ENCODE measurements around the gene GLIS1.

GLIS1 gene

DNA sequence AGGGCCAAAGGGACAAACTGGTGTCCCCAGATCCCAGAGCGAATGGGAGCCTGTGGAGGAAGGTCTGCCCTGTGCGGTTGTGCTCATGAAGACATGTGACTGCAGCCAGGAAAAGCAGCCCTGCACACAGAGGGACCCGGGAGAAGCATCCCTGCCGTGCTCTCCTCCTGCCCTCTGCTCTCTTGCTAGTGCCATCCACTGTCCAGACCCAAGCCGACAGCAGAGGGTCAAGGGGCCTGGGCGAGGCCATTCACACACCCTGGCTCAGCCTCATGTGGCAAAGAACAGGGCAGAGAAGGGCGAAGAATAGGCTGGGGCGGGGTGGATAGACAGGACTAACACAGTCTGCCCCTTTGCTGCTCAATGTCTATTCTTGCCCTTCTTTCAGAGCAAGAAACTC lies 262.4 kb downstream of the GLIS1 start:
- DNase-seq = no peak

DNA sequence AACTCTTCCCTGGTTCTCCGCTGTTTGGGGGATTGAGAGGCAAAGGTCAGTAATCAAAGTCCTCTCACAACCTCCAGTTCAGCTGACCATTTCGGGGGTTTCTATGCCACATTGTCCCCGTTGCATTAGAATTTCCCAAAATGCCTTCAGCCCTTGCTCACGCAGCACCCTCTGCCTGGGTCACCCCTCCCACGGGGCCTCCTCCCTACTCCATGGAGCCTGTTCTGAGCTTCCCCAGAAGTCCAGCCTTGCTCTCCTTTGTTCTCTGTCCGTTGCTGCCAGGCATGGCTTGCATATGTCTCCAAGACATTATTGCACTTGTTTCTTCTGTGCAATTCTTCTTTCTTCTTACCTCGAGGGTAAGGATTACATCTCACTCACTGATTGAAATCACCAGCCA lies 263.3 kb downstream of the GLIS1 start:
- DNase-seq = no peak

DNA sequence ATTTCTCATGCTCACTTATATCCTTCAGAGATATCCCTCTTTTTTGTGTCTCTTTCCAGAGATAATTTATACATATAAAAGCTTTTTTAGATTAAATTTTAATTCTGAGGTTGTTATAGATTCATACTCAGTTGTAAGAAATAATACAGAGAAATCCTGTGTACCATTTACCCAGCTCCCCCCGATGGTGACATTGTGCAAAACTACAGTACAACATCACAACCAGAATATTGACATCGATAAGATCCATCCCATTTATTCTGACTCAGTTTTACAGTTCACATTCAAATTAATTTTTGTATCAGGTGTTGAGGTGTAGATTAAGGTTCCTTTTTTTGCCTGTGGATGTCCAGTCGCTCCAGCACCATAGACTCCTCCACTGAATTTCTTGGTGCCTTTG lies 265.5 kb downstream of the GLIS1 start:
- DNase-seq = peak; percentile 19

DNA sequence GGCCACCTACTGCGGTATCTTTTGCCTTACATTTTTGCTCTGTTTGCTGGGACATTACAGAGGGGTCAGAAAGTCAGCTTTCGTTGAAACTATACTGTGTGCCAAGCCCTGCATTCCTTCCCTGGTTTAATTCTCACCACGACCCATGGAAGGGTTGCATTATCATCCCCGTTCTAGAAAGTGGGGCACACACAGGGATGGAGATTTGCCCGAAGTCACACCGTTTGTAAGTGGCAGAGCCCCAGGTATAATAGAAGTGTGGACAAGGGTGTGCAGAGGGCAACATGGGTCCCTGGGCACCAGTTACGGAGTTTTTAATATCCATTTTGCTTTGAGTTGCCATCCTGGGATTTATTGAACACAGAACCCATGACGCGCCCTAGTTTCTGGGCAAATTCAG lies 268.0 kb downstream of the GLIS1 start:
- no peak for DNase-seq

DNA sequence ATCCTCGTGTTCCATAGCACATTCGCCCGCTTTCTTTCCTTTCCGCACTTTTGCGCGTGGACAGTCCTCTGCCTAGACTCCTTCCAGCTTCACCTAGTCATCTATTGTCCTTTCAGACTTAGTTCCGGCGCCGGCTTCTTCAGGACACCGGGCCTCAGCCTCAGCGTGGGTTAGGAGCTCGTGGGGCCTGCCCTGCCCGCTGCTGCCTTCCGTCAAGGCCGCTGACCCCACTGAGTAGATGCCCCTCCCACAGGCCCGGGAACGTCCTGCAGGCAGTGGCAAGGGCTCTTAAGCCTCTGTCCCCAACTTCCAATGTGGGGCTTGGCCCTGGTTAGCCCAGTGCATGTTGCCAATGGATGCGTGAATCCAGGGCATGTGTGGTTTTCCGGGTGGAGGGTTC lies 268.4 kb downstream of the GLIS1 start:
- DNase-seq = no peak

DNA sequence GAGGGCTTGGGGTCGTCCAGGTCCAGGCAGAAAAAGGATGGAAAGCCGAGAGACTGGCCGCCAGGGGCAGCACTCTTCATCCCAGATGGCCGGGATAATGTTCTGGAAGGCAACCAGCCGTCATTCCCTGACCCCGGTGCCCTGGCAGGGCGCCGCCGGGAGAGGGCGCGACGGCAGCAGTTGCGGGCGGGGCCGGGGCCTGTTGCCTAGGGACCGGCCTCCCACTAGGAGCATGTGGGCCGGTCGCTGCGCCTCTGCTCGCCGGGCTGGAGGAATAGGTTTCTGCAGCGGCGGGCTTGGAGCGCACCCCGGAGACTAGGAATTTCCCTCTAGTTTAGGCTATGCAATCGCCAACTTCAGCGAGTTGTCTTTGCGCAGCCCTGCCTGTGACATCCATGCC lies 268.8 kb downstream of the GLIS1 start:
- no peak for DNase-seq

DNA sequence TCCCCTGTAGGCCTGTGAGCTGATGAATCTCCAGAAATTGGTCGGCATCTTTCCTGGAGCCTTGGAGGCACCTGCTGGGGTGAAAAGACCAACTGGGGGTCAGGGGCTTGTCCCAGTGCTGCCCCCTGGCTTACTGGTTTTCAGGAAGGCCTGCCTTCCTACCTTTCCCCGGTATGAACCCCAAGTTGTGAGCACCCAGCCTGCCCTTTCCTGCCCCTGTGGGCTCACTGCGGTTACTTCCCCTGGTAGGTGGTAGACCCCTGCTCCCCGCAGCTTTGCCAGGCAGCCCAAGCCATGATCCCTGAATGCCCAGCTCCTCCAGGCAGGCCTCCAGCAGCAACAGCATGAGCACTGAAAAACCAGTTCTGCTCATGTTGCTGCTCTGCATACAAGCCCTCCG lies 269.6 kb downstream of the GLIS1 start:
- no peak for DNase-seq

DNA sequence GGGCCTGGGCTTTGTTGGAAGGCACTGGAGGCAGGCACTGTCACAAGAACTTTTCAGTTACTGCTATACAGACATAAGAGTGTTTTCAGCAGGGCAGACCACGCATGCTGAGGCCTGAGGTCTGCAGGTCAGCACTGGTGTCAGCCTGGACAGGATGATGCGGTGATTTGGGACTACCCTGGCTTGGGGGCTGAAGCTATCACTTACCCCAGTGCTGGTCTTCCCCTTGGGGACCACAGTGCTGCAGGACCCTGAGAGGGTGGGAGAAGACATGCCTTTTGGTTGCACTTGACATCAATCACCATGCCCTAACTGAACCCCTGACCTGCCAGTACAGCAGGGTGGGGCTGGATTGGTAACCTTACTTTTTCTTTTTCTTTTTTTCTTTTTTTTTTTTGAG lies 270.6 kb downstream of the GLIS1 start:
- DNase-seq = no peak

DNA sequence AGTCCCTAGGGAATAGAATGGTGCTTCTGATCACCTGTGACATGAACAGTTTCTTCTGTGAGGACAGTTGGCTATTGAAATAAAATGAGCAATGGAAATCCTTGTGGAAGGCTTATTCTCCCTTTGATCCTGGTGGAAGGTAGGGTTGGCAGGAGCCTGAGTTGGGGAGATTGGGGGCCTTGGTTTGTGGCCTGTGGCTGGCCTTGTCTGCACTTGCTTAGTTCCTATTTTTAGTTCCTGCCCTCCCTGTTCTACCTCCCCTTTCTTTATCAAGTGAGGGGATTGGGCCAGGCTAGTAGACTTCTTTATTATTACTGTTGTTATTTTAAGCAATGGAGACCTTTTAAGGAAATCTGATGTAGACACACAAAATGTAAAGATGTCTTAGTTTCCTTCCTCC lies 271.6 kb downstream of the GLIS1 start:
- no peak for DNase-seq

DNA sequence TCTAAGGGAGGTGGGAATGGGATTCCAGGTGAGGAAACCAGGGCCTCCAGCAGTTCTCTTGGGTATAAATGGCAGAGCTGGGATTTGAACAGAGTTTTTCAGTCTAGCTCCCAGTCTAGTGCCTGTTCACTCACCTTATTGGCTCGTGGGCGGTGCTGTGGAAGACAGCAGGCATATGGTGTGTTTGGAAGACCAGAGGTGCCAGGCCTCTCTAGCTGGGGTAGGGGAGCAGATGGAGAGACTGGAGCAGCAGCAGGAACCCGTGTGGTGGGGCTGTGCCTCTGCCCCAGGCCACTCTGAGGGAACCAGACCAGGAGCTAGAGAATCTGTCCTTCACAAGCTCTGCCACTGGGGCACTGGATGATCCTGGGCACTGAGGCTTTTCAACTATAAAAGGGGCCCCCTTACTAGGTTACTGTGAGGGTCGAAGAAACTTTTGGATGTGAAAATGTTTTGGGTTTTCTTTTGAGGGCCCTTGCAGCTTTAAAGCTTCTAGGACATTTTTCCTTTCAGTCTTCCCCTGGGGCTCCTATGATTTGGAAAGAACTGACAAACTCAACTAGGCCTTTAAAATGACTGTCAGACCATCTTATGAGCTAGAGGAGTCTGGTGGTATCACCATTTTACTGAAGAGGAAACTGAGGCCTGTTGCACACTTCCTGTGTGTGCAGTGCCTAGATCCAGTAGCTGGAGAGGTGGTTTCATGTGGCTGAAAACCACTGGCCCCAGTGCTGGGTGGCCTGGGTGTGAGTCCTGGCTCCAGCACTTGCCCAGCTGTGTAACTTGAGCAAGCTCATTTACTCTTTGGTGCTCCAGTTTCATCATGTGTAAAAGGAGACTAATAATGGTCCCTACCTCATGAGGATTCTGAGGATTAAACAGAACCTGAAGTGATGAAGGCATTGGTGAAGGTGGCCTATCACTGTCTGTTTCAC lies 273.7 kb downstream of the GLIS1 start:
- peak; percentile 96 for DNase-seq

DNA sequence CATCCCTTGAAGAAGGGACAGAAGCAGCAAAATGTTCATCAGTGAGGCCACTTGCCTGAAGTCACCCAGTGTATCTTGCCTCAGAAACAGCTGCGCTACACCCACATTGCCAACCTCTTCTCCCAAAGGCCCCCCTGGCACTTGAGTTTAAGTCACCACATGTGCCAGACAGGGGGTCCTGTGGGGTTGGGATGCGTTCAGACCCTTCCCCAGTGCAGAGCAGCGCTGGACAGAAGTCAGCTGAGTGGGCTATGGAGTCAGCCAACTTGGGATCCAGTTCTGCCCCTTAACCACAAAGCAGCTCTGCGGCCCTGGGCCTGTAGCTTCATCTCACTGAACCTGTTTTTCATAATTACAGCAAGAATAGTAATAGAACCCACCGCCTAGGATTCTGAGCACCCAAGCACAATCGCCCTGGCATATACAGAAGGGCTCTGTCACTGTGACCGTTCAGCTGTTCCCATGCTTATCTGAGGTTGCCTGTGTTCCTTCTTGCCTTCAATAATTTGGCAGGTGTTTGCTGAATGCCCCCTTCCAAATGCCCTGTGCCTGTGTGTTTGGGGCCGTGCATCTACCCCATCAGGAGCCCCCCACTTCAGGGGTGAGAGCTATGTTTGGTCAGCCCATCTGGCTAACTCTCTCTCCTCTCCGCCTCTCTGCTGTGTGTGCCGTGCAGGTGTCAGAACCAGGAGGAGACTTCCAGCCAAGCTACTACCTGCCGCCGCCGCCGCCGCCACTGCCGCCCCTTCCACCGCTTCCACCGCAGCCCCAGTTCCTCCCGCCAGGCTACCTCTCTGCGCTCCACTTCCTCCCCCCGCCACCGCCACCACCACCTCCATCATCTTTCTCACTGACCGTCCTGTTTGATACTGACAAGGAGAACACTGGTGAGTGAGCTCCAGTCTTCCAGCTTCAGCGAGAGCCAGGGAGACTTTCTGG lies 274.7 kb downstream of the GLIS1 start:
- DNase-seq = no peak

DNA sequence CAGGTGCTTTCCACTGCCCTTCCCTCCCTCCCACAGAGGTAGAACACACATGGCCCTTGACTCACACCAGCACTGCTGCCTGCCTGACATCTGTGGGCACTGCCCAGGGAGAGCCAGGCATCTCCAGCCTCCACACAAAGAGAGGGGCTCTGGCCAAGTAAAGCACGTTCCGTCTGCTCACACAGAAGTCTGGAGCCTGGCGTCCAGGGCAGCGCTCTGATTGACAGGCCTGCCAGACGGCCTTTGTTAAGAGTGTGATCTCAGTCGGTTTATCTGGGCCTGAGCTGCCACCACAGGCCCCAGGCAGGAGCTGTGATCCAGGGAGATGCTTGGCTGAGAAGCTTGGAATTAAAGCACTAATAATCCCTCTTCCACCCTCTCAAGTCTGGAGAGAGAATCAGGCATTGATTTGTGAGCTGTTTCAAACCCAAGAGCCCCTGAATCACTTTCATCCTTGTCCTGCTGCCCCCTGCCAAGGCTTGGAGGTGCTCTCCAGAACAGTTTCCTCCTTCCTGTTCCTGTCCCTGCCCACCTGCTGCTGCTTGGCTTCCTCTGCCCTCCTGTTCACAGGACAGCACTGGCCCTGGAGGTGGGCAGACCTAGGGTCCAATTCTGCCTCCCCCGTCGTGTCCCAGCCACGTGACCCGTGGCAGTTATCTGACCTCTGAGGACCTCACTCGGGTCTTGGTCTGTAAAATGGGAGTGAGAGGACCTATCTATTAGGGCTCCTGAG lies 276.0 kb downstream of the GLIS1 start:
- DNase-seq = peak; percentile 38

DNA sequence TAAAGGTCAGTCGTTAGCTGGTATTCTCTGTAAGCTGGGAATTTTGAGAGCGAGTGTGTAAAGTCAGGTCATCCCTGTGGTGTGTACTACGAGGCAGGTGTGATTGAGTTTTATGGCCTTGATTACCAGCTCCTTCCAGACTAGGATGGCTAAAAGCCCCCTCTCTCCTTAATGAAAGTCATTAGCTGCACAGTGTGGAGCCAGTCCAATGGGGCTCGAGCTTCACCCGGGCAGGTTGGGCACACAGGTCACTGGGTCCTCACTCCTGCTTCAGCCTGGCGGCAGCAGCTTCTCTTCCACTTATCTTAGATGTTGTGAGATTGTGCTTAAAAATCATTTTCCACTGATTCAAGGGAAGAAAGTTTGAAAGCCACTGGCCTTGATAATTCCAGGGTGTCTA lies 276.8 kb downstream of the GLIS1 start:
- no peak for DNase-seq

DNA sequence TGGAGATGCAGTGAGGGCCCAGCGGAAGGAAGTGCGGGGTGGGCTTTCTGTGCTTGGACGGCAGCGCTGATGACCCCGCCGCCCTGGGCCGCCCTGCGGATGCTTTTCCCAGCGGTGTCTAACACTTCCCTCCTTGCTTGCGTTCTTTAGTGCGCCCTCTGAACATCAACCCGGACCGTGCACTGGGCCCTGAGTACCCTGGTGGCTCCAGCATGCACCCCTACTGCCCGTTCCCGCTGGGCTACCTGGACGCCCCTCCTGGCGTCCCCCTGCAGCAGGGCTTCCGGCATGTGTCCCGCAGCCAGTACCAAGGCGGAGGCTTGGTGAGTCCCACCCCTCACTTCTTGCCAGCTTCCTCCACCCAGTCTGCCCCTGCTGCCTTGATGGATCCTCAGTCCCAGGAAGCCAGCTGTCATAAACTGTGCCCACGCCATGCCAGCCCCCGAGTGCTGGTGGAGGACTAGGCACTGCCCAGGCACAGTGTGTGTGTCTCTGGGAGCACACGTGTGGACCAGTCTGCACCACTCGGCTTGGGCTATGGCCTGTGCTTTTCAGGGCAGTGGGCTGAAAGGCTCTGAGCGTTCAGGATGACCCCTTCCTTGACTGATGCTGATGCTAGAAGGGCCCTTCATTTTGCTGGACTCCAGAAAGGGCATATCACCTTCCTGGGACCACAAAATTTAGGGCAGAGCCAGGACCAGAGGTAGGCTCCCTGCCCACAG lies 277.5 kb downstream of the GLIS1 start:
- no peak for DNase-seq

DNA sequence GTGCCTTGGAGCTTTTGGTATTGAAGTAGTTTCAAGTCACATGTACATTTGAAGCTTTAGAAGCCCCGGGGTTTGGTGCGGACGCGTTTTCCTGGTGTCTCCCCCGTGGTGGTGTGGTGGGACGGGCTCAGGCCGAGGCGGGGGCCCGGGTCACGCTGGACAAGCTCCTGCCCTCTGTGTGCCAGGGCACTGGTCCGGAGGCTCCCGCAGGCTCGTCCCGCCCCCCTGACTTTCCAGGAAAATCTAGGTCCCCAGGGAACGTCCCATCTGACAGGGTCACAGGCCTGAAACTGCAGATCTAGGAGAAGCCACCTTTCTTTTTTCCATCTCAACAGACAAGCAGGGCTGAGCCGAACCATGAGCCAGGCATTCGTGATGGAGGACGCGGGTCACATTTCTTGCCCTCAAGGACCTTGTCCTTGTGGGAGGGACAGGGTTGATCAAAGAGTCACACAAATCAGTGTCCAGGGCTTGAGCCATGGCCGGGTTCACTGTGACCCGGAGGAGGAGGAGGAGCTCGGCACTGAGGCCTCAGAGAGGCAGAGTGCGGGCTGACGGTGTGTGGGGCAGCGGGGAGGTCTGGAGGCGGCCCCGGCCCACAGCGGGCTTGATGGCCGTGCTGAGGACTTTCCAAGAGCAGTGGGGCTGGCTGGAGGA lies 278.2 kb downstream of the GLIS1 start:
- no peak for DNase-seq

DNA sequence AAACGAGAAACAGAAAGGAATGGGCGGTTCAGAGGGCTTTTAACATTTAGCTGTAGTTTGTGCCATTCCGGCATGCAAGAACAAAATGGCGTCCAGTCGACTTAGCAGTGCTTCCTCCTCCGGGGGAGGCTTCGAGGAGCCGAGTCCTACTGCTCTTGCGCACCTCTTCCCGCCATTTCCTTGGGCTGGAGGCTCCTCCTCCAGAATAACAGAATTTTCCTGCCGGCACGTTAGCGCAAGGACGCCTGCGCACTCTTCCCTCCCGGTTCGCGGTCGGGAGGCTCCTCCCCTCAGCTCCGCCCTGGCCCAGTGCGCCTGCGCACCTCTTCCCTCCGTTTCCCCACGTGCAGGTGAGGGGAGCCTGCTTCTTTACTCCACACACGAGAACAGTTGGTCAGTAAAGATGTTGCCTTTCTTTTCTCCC lies 278.7 kb downstream of the GLIS1 start:
- no peak for DNase-seq

DNA sequence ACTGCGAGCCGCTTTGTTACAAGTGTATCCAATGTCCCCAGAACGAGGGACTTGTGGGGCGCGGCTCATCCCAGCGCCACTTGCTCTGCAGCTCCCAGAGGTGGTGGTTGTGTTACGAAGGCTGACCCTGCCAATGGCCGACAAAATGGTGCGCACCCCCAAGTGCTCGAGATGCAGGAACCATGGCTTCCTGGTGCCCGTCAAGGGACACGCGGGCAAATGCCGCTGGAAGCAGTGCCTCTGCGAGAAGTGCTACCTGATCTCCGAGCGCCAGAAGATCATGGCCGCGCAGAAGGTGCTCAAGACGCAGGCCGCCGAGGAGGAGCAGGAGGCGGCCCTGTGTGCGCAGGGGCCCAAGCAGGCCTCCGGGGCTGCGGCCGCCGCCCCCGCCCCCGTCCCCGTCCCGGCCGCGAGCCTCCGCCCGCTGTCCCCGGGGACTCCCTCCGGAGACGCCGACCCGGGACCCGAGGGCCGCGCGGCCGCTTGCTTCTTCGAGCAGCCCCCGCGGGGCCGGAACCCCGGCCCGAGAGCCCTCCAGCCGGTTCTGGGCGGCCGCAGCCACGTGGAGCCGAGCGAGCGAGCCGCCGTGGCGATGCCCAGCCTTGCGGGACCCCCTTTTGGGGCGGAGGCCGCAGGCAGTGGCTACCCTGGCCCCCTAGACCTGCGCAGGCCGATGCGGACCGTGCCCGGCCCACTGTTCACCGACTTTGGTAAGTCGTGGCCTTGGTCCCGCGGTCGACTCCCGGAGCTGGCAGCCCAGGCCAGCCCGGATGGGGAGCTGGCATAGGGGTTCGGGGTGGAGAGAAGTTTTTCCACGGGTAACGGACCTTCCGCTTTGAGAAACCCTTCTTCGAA lies 279.4 kb downstream of the GLIS1 start, which contains the start of gene DMRTB1:
Gene DMRTB1 (plus strand): TSS at position 79 of the 855 bp plus-strand sequence. CDS start 55 bp downstream, at position 134.
- DNase-seq = no peak

DNA sequence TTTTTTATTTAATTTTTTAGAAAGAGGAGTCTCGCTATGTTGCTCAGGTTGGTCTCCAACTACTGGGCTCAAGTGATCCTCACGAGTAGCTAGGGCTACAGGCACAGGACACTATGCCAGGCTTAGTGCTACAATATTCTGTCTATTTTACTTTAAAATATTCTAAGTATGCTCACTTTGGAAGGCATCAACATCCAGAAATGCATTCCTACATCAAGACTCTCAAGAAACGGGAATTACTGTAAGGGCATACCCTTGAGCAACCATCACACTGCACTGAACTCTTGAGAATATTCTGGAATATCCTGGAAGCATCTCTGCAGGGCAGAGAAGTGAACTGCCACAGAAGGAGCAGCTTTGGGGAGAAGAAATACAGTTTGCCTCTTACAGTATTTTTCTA lies 280.3 kb downstream of the GLIS1 start:
- DNase-seq = no peak

Data from NCI-H1694 (cell line).